NK-92 (cell line): ENCODE results near the gene TUSC7.

Source experiments
- DNase-seq: peaks from one replicate; lab custom pipeline; 2025; ENCODE audit not compliant: unreplicated experiment; lab: John Stamatoyannopoulos, UW

Gene TUSC7

GRCh38 chr3:116709479-116709878, at the start of gene TUSC7:
TSS of gene TUSC7 (plus strand) at chr3:116709779.
- no peak for DNase-seq

DNA sequence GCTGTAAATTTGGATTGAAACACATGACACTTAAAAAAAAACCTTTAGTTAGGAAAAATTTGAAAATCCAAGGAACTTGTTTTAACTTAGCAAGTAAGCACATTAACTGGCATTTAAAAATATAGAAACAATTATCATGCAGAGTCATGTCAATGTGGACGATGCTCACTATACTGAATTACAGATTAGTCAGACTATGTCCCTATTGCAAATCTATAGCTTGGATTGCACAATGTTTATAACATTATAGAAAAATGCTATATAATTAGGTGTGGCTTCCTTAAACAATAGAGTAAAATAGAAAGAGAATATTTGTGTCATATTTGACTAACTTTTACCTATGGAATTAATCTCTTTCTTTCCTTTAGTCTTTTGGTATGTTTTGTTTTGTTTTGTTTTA, 48.4 kb upstream of the TUSC7 start:
- DNase-seq, result no peak

GRCh38 chr3:116663161-116664110, 46.1 kb upstream of the TUSC7 start:
- no peak for DNase-seq

- DNase-seq, result no peak
Observed at GRCh38 chr3:116667324-116667723, 42.3 kb upstream of the TUSC7 start.

GRCh38 chr3:116667791-116668190, 41.8 kb upstream of the TUSC7 start:
- no peak for DNase-seq

GRCh38 chr3:116669576-116669975, 40.0 kb upstream of the TUSC7 start:
- DNase-seq, result no peak

- no peak for DNase-seq
Observed at GRCh38 chr3:116671151-116671550, 38.4 kb upstream of the TUSC7 start.

GRCh38 chr3:116678853-116679252, 30.7 kb upstream of the TUSC7 start:
- DNase-seq, result no peak

- DNase-seq, result no peak
Observed at GRCh38 chr3:116691041-116691440, 18.5 kb upstream of the TUSC7 start.

DNA sequence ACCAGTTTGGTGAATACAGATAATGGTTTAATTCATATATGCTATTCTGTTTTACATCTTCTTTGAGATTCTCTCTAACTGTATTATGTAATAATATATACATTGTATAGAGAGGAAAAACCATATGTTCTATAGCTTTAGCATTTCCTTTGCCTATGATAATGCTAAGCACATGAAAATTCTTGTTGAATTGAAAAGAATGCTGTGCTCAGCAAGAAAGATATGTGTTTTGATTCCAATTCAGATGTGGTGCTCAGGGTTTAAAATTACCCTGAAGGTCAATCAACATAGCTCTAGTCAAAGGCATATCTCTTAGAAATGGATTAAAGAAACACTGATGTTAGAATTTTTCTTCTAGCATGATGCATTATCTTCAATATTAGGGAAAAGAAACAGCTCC, 8.5 kb upstream of the TUSC7 start:
- no peak for DNase-seq

DNA sequence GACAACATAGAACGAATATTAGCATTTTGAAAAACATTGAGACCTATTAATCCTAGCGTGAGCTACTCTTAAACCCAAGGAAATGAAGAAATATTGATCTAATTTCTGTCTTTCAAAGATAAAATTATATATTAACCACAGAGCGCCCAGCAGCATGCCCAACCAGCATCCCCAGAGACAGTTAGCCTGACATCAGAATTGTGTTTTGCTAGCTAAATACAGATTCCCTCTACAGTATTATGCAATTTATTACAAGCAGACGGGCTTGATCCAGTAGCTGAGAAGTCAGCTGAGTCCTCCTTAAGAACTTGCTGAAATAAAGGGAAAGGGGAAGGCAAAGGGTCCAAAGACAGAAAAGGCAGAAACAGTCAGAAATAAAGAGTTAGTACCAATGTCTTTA, 7.2 kb upstream of the TUSC7 start:
- DNase-seq, result no peak

- no peak for DNase-seq
Observed at GRCh38 chr3:116707531-116707930, 2.0 kb upstream of the TUSC7 start.

DNA sequence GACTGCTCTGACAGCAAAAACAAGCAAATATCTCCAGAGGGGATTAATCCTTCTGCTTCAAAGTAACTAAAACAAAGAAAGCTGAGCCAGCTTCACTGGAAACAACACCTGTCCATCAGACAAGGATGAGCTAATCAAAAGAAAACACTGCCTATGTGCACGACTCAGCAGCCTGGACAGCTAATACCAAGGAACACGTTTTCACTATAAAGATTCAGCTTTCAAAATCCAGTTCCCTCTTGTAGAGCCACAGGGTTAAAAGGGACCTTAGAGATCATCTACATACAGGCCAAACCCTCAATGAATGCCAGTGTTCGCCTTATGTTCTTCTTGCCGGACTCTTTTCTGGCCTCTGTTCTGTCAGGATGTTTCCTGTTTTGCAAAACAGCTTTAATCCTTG, 6.9 kb downstream of the TUSC7 start:
- DNase-seq, result no peak

GRCh38 chr3:116717566-116717965, 8.0 kb downstream of the TUSC7 start:
- DNase-seq, result no peak

DNA sequence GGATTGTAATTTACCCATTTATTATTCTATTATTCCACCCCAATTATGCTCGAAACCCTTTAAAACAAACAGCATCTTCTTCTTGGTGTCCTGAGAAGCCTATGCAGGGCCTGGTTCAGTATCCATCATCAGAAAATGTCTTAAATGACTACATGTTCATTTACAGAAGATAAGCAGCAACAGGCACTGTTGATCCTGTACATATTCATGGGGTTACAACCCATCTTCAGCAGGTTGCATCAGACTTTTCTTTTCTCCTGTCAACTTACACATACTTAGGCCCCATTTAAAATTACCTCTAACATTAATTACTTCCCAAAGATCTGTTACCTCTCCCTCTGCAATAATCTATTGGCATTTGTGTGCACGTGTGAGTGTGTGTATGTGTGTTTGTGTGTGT, 18.9 kb downstream of the TUSC7 start:
- DNase-seq, result no peak

- no peak for DNase-seq
Observed at GRCh38 chr3:116734243-116734642, 24.7 kb downstream of the TUSC7 start.

DNA sequence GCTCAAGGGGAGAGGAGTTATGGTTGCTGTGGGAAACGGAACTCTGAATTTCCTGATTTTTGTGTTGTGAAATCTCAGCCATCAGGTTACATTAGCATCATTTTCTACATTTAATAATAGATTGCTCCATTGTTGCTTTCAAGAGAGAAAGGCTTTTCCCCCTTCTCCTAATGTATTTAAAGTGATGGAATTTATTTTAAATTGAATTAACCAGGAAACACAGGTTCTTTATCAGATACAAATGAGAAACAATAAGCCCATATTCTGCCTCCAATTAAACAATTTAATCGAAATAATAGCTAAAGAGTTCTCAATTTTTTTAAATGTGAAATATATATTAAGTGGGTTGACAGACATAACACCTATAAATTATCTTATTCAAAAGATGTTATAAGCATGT, 30.1 kb downstream of the TUSC7 start:
- no peak for DNase-seq

DNA sequence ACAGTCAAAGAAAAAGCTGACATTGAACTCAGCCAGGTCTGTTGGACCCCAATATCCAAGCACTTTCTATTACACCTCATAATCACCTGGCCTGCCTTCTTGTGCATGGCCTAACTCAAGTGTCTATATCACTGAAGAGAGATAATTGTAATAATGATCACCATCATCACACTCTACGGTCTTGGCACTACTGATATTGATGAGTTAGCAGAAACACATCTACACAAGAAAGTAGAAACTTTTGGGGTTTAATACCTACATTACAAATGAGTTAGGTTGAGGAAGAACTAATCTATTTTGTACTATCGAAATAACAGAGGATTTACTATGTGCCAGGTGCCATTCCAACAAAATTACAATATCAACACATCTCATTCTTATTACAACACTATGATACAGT, 30.7 kb downstream of the TUSC7 start:
- DNase-seq, result no peak

- no peak for DNase-seq
Observed at GRCh38 chr3:116741467-116741866, 31.9 kb downstream of the TUSC7 start.

- DNase-seq, result no peak
Observed at GRCh38 chr3:116743062-116743461, 33.5 kb downstream of the TUSC7 start.

DNA sequence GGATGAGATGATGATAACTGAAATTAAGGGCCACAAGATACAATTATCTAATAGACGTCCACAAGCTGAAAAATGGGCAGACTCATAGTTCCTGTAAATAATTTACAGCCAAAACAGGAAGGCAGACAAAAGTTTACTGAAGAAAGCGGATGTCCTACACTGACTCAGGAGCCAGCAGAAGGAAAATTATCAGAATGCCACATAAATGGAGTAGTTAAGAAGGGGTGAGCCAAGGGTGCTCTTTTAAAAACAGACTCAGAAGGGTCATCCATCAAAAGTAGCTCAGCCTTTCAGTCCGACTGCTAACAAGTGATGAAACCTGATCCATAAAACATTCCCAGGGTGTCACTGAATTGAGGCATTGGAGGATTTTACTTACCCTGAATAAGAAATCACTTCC, 39.8 kb downstream of the TUSC7 start:
- no peak for DNase-seq

GRCh38 chr3:116757315-116757714, 47.7 kb downstream of the TUSC7 start:
- DNase-seq, result no peak

DNA sequence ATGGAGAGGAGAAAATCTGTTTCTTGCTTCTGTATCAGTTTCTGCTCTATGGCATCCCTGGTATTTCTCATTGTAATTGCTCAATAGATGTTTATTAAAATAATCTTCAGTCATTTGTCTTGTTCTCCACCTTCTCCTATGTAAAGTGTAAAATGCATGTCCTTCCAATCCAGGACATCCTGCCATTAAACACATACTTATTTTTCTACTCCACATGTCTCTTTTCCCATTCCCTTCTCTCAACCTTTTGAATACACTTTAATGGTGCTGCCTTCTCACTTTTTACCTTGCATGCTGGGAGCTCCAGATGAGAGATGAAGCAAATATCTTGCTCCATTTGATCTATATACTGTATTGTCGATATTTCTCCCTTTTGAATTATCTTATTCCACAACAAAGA, 49.7 kb downstream of the TUSC7 start:
- no peak for DNase-seq
